ENCODE data around the gene CCDC154.

DNA sequence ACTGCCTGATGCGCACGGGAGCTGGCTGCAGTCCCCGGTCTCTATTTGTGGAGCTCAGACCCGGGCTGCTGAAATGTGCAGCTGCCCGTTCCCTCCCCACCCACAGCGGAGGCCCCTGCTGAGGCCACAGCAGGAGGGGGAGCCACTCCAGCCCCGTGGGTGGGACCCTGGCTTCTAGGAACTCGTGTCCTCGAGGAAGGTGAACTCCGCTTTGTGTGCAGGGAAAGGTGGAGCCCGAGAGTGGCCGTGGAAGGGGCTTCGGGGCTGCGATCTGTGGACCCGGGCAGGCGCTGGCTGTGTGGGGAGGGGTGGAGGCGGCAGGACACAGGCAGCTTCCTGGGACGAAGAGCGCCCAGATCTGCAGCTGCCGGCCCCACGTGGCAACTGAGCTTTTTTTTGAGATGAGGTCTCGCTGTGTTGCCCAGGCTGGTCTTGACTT, 2.9 kb downstream of the CCDC154 start:
- TF ChIP-seq, protein P1, sequence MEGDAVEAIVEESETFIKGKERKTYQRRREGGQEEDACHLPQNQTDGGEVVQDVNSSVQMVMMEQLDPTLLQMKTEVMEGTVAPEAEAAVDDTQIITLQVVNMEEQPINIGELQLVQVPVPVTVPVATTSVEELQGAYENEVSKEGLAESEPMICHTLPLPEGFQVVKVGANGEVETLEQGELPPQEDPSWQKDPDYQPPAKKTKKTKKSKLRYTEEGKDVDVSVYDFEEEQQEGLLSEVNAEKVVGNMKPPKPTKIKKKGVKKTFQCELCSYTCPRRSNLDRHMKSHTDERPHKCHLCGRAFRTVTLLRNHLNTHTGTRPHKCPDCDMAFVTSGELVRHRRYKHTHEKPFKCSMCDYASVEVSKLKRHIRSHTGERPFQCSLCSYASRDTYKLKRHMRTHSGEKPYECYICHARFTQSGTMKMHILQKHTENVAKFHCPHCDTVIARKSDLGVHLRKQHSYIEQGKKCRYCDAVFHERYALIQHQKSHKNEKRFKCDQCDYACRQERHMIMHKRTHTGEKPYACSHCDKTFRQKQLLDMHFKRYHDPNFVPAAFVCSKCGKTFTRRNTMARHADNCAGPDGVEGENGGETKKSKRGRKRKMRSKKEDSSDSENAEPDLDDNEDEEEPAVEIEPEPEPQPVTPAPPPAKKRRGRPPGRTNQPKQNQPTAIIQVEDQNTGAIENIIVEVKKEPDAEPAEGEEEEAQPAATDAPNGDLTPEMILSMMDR (conservative IDR thresholded peaks at IDR 0.05; ENCODE audit: low read length) = no peak
- no peak for TF ChIP-seq EZH2phosphoT487 (IDR thresholded peaks at IDR 0.05; ENCODE audit: borderline replicate concordance)

Data from Loucy (cell line).